ENCODE data around the gene UNC45A.

DNA sequence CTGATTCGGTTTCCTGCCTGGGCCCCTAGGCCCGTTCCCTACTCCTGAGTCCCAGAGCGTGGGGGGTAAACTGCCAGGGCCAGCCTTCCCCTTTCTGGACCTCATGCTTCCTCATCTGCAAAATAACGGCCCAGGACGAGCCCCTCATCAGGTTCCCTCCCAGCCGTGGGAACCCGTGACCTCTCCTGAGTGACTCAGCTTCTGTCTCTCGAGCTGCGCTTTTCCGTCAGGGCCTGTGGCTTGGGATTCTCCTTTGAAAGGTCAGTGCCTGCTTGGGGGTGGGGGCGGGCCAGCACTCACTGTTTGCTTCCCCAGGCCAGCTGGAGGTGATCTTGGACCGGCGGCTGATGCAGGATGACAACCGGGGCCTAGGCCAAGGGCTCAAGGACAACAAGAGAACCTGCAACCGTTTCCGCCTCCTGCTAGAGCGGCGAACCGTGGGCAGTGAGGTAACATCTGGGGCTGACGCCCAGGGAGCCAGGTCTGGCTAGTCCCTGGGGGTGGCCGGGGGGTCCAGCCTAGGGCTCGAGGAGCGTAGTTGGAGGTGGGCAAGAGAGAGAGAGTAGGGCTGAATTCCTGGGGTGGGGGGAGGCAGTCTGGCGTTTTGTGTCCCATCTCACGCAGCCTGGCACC lies 19.2 kb upstream of the UNC45A start:
- TF ChIP-seq, protein P1, sequence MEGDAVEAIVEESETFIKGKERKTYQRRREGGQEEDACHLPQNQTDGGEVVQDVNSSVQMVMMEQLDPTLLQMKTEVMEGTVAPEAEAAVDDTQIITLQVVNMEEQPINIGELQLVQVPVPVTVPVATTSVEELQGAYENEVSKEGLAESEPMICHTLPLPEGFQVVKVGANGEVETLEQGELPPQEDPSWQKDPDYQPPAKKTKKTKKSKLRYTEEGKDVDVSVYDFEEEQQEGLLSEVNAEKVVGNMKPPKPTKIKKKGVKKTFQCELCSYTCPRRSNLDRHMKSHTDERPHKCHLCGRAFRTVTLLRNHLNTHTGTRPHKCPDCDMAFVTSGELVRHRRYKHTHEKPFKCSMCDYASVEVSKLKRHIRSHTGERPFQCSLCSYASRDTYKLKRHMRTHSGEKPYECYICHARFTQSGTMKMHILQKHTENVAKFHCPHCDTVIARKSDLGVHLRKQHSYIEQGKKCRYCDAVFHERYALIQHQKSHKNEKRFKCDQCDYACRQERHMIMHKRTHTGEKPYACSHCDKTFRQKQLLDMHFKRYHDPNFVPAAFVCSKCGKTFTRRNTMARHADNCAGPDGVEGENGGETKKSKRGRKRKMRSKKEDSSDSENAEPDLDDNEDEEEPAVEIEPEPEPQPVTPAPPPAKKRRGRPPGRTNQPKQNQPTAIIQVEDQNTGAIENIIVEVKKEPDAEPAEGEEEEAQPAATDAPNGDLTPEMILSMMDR (IDR thresholded peaks at IDR 0.05), result no peak
- TF ChIP-seq, protein P2, sequence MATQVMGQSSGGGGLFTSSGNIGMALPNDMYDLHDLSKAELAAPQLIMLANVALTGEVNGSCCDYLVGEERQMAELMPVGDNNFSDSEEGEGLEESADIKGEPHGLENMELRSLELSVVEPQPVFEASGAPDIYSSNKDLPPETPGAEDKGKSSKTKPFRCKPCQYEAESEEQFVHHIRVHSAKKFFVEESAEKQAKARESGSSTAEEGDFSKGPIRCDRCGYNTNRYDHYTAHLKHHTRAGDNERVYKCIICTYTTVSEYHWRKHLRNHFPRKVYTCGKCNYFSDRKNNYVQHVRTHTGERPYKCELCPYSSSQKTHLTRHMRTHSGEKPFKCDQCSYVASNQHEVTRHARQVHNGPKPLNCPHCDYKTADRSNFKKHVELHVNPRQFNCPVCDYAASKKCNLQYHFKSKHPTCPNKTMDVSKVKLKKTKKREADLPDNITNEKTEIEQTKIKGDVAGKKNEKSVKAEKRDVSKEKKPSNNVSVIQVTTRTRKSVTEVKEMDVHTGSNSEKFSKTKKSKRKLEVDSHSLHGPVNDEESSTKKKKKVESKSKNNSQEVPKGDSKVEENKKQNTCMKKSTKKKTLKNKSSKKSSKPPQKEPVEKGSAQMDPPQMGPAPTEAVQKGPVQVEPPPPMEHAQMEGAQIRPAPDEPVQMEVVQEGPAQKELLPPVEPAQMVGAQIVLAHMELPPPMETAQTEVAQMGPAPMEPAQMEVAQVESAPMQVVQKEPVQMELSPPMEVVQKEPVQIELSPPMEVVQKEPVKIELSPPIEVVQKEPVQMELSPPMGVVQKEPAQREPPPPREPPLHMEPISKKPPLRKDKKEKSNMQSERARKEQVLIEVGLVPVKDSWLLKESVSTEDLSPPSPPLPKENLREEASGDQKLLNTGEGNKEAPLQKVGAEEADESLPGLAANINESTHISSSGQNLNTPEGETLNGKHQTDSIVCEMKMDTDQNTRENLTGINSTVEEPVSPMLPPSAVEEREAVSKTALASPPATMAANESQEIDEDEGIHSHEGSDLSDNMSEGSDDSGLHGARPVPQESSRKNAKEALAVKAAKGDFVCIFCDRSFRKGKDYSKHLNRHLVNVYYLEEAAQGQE (IDR thresholded peaks at IDR 0.05; ENCODE audit: insufficient read depth in 1 of 2, low read depth in 2 of 2, low read length in 1 of 2), result no peak

Measured in Panc1 (cell line).